Activated CD8-positive, alpha-beta memory T cell treated with anti-CD3 and anti-CD28 coated beads for 1 hour (primary cell): Measurements from ENCODE around the gene KCNMA1.

Experiments used
- DNase-seq, 2 donors: peaks; one replicate each; pipeline ENCODE4 v3.0.0-alpha.2; 2020; ENCODE audit warnings: low read depth in 1 of 2; ENCODE audit errors: extremely low read depth in 1 of 2

KCNMA1 gene

DNA sequence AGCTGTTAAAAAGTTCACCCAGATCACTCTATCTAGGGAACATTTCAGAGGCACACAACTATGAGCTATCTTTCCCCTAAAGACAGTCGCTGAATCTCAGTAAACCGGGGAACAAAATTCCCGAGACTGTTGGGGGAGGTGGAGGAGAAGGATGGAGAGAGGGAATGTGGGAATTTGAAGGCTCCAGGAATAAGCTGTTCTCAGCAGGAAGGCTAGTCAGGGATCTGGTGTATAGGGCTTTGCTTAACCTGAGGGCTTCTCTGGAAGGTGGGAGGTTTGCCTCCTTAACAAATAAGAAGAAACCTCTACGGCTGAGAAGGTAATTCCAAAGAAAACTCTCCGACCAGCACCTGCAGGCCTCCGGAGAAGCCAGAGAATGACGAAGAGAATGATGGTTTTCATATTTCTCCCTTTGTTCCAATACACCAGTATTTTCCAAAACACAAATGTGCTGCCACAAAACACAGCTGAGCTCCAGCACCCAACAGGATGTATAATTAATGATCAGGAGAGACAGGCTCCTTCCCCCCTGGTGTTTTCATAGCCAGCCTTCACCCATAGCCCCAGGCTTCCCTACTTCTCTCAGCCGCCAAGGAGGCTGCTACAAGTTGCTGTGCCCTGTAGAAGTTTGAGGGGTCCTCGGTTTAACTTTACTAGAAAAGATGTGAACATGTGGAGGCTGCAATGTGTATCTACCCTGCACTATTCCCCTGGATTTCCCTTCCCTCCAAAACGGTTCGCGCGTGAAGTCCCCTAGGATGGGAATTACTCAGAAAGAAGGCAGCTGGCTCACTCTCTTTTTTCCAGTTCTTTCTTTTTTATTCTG lies 2.0 kb downstream of the KCNMA1 start:
- no peak for DNase-seq

DNA sequence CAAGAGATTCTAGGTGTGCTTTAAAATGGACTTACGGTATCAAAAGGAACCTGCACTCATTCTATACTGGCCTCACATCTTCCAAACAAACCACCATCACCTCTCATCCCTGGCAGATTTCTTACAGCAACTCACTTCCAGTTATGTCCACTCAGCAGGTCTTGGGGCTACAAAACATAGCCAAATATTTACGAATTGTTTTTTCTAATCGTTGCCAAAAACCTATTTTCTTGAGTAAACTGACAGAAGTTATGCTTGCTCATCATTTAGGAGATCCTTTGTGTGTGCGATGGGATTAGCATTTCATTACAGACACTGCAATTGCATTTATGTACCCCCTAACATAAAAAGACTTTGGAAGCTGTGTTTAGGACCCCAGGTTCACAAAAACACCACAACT lies 2.7 kb downstream of the KCNMA1 start:
- no peak for DNase-seq

DNA sequence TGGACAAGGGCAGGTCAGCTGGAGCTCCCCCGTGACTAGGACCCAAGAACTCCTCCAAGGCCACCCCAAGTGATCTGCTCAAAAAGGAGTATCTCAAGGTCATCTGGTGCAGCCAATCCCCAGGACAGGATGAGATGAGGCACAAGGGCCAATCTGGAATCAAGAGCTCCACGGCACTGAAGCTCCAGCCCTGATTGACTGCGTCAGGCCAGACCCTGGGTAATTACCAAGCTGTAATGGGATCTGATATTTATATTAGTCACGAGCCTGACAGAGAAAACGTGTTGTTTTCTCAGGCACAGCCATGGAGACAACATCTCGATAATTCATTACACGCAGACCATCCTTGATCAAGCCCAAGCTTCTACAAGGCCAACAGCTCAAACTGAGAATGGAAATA lies 4.2 kb downstream of the KCNMA1 start:
- no peak for DNase-seq

DNA sequence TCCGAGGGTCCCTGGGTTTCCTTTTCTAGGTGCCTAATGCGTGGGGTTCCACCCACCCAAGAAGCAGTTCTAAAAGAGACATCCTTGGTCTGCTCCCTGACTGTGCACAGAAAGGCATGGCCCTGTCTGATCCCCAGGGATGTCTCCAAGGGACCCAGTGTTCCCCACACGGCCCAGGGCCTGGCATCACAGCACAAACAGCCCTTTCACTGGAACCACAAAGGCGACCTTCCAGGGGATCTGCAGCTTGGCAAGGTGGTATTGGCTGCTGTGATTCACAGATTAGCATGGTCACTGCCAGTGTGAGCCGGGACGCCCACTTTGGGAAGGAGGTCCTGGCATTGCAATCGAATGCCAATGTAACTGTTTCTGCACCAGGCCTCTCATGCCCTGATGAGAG lies 6.4 kb downstream of the KCNMA1 start:
- DNase-seq, result no peak

DNA sequence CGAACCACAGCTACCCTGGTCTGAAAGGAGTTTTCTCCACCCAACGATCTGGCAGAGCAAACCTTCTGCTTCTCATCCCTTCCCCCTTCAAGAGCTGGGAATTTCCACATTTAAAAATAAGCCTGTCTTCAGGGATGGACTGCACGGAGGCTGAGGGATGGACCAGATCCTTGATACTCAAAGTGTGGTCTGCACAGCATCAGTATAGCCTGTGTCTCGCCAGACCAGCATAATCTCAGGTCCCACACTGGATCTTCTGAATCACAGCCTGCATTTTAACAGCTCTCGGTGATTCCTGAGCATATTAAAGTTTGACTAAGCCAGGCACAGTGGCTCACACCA lies 7.1 kb downstream of the KCNMA1 start:
- no peak for DNase-seq

DNA sequence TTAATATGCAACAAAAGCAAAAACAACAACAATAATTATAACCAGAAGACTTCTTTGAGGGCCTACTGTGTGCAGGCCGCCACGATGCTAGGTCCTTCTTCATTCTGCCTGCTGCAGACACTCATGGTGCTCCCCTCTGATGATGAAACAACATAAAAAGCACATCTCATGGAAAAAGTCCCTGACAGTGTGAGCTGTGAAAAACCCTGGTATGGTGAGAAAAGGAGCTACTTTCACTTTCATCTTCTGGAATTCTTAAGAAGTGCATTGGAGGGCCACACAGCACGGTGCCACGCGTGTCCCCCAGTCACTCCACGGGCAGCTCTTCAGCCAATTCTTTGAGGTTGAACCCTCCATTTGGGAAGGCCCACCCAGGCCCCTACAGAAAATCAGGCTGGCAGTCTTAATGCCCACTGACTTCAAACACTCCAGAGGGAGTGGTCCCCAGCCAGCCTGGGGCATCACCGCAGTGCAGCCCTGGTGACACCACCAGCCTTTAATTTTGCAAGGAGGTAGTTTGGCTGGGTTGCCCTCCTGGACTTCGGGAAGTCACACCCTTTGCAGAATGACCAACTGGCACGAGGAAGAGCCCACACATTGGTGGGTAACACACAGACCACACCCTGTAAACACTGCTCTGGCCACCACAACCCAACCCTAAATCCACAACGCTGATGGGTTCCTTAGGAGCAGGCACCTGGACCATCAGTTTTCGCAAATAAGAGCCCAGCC lies 7.7 kb downstream of the KCNMA1 start:
- DNase-seq, result no peak

DNA sequence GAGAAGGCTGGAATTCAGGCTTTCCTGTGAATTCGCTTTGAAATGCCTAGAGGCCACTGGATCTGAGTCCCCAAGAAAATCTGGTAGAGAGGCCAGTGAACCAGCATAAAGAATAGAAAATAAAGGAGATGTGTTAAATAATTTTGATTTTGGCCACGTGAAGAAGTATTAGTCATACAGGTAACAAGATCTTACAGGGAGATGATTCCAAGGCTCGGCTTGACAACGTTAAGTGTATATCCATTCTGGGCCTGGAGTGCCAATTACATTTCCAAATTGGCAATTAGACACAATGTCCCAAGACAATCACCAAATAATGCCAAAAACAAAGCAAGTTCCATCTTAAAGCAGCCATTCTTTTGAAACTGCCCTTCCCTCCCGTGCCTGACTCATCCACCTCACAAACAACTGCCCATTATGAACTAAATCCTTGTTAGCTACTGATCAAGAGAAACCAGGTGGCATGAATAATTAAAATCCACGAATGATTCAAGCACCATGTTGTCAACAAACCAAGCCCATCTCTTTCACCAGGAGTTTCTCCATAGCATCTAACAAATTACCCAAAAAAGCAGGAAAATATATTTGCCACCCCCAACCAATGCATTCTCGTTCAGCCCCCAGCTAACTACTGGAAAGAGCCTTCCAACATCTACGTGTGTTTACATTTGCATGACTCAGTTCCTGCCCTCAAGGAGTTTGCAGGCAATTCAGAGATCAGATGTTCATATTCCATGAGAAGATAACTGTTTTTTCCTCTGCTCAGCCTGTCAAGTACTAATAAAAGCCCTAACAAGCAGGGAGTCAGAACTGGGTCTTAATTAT lies 8.5 kb downstream of the KCNMA1 start:
- no peak for DNase-seq

DNA sequence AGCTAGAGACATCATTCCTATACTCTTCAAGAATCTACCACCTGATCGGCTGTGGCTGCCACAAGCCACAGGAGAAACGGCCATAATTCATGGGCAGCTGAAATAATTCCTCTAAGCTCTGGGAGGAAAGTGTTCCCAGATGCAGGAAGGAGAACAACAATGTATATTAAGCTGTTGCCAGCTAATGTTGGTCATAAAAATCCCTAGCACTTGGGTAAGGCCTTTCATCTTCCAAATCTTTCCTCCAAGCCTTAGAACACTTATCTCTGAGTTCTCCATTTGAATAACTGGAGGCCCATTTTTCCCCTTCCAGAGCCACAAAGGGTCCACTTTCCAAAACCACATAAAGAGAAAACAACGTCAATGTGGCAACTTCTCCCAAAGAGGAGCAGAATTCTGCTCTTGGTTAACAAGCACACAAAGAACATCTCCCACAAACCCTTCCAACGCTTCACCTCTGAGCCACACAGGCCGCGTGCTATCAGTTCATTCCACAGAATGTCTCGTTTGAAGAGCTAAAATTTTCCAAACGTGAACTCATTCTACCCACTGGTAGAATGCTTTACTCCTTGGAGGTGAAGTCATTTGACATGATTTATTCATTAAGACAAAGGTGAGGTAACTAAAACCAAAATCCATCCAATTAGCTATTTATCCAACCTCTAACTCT lies 11.2 kb downstream of the KCNMA1 start:
- DNase-seq, result no peak

DNA sequence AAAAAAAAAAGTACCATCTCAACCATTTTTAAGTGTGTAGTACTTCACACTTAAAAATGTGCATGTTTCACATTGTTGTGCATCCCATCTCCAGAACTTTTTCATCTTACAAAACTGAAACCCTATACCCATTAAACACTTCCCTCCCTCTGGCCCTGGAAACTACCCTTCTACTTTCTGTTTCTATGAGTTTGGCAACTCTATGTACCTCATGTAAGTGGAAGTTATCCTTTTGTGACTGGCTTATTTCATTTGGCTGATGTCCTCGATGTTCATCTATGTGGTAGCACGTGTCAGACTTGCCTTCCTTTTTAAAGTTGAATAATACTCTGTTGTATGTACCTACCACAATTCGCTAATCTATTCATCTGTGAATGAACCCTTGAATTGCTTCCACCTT lies 12.2 kb downstream of the KCNMA1 start:
- no peak for DNase-seq

DNA sequence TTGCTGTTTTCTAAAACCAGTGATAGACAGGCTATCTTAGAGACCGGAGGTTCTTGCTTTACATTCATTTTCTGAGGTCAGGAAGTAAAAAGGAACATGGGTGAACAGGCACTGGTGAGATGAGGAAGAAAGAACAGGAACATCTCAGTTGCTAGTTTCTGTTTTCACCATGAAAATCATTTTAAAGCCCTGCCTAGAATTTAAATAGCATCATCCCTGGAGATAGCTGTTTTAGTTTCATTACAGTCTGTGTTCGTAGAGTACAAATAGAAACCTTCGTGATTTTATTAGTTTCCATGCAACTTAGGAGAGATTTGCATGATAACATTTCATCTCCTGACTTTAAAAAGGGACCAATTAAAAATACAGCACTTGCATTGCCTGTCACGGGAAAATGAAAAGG lies 14.7 kb downstream of the KCNMA1 start:
- DNase-seq, result no peak

DNA sequence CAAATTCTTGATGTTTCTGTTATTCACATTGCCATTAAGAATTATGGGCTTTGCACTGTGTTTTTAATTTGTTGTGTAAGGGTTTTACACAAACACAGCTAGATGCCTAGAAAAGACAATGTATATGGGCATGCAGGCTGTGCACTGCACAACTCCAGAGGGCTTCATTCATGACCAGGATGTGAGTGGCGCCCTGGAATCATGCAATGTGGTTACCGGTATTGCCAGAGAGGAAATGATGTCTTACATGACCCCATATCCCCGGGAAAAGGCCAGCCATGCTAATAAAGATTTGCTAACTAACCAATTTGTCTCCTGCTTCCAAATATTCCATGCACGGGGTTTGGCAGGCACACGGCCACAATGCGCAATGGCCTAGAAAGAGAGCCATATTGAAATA lies 16.9 kb downstream of the KCNMA1 start:
- no peak for DNase-seq

DNA sequence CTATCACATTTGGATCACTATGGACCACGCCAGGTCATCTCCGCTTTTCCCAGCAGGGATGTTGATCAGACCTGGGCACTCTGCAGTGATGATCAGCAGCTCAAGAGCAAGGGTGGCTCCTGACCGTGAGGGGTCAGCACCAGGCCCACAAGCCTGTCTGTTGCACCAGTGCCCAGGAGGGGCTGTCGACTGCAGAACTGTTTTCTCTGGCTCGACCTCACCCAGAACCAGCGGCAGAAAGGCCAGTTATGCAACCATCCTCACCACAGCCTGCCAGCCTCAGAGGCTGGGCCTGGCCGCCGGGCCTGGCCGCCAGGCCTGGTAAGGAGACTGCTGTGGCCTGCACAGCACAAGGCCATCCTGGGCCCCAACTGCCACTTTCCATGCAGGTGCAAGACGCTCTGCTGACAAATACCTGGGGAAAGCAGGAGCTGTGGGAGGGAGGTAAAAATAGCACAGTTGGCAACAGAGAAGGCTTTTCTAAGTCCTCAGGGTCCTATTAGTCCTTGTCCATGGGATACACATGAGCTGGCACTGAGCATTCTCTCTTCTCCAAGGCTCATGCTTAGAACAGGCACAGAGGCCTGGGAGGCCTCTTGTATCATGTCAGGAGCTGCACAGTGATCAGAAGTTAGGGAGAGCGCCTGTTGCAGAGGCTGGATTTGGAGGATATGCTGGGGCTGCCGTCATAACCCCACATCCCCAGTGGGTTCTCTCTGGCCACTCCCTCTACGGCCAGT lies 17.5 kb downstream of the KCNMA1 start:
- no peak for DNase-seq

DNA sequence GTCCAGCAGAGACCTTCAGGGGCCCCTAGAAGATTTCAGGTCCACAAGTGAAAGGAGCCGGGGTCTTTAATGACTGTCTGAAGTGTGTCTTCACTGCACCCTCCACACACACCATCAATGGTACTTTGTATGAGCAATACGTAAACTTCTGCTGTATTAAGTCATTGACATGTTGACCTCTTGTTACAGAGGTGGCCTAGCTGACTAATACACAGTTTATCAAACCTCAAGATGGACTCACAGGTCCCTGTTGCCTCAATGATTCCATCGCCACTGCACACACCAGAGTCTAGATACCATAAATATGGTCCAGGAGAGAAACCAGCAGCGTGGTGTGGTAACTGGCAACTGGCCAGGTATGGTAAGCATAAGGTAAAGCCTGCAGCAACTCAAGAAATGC lies 19.5 kb downstream of the KCNMA1 start:
- DNase-seq, result no peak

DNA sequence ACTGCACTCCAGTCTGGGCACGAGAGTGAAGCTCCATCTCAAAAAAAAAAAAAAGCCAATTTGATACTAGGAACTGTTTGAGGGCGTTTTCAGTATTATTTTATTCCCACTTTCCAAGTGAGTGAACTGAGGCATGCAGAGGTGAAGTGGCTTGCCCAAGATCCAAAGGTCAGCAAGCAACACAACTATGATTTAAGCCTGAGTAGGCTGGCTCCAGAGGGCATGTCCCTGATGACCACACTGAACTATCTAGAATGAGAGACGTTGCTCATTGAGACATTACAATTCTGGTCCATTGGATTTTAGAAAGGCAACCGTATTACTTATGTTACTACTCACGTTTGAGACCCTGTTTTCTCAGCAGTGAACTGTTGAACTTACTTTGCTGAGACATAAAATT lies 20.8 kb downstream of the KCNMA1 start:
- no peak for DNase-seq

DNA sequence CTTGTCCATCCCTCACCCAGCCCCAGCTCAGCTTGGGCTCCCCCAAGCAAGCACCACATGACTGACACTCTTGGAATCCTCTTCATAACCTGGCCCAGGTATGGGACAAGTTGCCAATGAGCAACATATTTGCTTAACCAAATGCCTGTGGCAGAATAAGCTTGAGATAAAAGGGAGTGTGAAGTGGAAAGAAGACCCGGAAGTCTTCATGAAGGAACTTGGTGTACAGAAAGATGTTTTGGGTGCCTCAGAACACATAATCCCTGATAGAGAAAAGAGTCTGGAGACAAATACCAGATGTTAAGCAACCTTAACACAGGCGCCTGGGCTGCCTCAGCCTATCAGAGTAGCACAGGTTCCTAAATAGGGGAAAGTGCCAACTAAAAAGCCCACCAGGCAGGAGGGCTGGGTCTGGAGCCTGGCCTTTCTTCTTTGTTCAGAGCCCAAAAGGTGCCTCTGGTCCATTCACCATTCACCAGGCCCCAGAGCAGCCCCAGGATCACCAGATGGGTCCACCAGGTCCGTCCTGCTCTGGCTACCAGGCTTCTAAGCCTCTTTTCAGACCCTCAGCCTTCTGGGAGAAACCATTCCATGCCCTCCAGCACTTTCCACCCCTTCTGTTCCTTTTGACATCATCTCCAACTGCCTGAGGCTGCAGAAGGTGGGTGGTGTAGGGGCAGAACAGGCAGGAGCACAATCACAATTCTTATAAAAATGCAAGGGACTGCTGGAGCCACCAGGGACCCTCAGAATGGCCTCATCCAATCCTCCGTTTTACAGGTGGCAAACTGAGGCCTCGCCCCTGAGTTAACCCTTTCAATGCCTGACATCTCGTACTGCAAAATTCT lies 22.6 kb downstream of the KCNMA1 start:
- no peak for DNase-seq

DNA sequence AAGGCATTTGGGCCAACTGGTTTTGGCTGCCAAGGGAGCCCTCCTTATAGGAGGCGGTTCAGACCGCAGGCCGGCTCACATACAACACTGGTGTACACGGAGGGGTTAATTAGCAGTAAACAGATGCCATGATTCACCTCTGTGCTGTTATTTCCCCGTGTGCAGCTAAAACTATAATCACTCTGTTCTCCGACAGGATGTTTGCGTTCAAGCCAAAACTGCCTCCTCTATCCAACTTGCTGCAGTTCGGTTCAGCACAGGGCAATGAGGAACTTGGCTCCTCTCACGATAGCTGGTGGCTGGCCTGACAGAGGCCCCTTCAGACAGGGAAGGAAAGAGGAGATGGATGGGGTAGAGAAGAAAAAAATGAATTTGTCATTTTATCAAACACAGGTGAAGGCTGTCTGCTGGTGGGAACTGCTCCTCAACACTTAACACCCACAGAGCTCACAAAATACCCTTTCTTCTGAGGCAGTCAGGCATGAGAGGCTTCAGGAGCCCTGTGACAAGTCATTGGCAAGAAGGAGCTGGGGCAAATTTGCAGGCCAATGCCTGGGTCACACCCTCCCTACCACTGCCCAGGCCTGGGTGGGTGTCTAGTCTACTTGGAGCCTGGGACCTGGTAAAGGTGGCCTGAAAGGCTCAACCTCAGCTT lies 24.0 kb downstream of the KCNMA1 start:
- DNase-seq, result no peak

DNA sequence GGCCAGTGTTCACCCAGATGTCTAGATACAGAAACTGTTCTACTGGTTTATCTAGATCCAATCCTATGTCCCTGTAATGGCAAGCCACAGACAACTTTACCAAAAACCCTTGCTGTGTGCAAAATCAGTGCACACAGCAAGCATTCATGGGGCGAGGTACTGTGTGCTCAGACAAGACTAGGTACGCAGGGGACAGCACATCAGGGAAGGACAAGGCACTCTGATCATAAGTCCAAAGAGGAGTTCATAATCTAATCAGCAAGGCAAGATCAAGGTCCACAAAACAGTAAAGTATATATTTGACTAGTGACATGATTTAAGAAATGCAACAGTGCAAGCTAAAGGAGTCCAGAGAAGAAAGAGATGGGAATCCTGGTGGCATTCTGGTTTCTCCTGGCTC lies 25.9 kb downstream of the KCNMA1 start:
- DNase-seq, result no peak

DNA sequence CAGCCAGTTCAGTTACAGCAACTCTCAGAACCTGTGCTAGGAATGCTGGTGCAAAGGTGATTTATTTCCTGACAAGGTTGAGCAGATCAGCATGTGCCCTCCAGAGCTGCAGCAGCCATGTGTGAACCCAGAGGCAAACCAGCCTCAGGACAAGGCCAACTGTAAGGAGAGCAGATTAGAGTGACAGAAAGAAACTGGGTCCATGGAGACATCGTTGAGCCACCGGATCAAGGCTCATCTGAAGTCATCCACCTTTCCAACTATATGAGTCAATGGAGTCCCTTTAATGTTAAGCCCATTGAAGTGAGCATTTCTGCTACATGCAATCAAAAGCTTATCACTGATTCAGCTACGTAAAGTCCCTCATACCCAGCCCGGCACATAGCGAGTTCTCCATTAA lies 26.4 kb downstream of the KCNMA1 start:
- no peak for DNase-seq

DNA sequence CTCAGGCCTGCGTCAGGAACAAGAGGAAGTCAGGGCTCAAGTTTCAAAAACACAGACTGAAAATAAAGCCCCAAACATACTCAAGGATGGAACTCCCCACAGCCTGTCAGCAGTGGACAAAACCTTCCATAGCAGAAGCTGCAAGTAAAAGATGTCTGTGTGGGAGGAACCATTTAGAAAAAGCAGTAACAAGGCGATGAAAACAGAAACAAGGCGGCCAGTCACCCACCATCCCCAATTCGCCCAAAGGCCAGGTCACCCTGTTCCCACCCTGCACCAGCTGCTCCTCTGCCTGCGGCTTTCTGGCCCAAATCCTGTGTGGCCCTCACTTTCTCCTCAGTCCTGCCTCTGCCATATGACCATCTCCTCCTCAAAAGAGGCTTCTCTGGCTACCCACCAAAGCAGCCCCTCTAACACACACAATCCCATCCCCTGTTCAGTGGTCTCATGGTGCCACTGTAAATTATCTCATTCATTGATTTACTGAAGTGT lies 27.8 kb downstream of the KCNMA1 start:
- DNase-seq, result no peak
